ENCODE data around the gene PDGFRB. TPM values are rescaled to one million over a fixed set of nuclear protein-coding genes. Genes with fewer than 3 reads are reported as not detected.

Gene PDGFRB
- polyA plus RNA-seq, 1 donor (not counting 4 experiments of a cell fraction or from before 2014, with no cell fraction given) = 0.14 TPM

DNA sequence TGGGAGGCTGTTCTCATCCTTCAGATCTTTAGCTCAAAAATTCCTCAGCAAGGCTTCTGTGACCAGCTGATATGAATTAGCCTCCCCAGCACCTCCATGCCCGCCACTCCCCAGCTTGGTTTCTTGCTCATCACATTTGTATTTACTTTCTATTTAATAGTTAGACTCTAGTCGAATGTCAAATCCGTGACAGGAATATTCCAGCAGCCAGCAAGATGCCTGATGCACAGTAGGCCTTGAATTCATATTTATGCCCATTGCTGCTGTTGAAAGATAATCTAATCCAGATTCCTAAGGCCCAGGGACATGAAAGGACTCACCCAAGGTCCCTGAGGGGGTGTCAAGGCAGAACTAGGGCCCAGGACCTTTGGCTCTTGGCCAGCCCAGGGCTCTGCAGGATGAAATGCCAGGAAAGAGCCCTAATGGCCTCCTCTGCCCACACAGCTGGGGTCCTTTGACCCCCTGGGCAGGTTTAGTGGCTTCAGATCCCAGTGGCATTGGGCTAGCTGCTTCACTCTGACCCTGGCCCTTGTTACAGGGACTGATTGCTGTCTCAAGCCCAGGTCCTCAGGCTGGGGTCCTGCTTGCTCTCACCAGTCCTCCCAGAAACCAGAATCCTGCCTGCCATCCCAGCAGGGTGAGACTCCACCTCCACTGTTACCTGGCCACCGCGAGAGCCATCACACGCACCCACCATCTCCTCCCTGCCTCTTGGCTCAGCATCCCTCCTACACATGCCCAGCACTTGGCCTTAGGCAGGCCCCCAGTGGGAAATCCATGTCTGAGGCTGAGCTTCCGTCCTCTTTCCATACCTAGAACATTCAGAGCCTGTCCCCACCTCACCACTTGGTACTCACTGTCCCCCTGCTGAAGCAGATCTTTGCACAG, 76.6 kb downstream of the PDGFRB start:
- no peak overlapping the region for H3K4me3 ChIP-seq (ENCODE audit: control insufficient read depth in 2 of 3, extremely low read depth in 1 of 3, insufficient read depth in 2 of 3, low read depth in 1 of 3, low read length in 3 of 3)
- H3K9me1 ChIP-seq (ENCODE audit: control insufficient read depth, extremely low read depth, insufficient read depth, low read length) = no peaks in the 10 kb centered on the region
- no peak overlapping the region for H2AFZ ChIP-seq (ENCODE audit: control insufficient read depth, low read length)
- DNase-seq (ENCODE audit: low read depth, low spot score) (no peak), FAIRE-seq (no peak)
- H3K27ac ChIP-seq (ENCODE audit: control insufficient read depth, insufficient read depth, low read length) = no peak overlapping the region
- peaks cover 34% of the 10 kb centered on the region for H3K27me3 ChIP-seq (ENCODE audit: control insufficient read depth, extremely low read depth, insufficient read depth, low read length)
- no peaks in the 10 kb centered on the region for H3K79me2 ChIP-seq (ENCODE audit: control insufficient read depth, insufficient read depth, low read length)
- TF ChIP-seq, protein P1, sequence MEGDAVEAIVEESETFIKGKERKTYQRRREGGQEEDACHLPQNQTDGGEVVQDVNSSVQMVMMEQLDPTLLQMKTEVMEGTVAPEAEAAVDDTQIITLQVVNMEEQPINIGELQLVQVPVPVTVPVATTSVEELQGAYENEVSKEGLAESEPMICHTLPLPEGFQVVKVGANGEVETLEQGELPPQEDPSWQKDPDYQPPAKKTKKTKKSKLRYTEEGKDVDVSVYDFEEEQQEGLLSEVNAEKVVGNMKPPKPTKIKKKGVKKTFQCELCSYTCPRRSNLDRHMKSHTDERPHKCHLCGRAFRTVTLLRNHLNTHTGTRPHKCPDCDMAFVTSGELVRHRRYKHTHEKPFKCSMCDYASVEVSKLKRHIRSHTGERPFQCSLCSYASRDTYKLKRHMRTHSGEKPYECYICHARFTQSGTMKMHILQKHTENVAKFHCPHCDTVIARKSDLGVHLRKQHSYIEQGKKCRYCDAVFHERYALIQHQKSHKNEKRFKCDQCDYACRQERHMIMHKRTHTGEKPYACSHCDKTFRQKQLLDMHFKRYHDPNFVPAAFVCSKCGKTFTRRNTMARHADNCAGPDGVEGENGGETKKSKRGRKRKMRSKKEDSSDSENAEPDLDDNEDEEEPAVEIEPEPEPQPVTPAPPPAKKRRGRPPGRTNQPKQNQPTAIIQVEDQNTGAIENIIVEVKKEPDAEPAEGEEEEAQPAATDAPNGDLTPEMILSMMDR (optimal IDR thresholded peaks at IDR 0.05 in 1 of 3, IDR thresholded peaks at IDR 0.05 in 1 of 3, conservative IDR thresholded peaks at IDR 0.05 in 1 of 3; ENCODE audit: extremely low read depth in 1 of 3, insufficient read depth in 2 of 3, low read length in 3 of 3) = no peak
- no peak for TF ChIP-seq EZH2 (IDR thresholded peaks at IDR 0.05; ENCODE audit: low read length)
- no peaks in the 10 kb centered on the region for H4K20me1 ChIP-seq (ENCODE audit: control insufficient read depth, extremely low read depth, insufficient read depth, low read length)
- dilution Hi-C loops (cut with MboI; ENCODE audit: extremely low pct_ligation_motif_present, low sequenced_read_pairs) = no loop called here
- no peaks in the 10 kb centered on the region for H3K9me3 ChIP-seq (ENCODE audit: control insufficient read depth, low read depth, low read length)
- no peak overlapping the region for H3K9ac ChIP-seq (ENCODE audit: control insufficient read depth, extremely low read depth, insufficient read depth, low read length)
- no peaks in the 10 kb centered on the region for H3K4me1 ChIP-seq (ENCODE audit: control insufficient read depth, extremely low read depth, insufficient read depth, low read length)
- H3K36me3 ChIP-seq (ENCODE audit: control insufficient read depth in 2 of 2, extremely low read depth in 1 of 2, insufficient read depth in 2 of 2, low read length in 2 of 2) = no peaks in the 10 kb centered on the region
- no peak overlapping the region for H3K4me2 ChIP-seq (ENCODE audit: control insufficient read depth, extremely low read depth, insufficient read depth, low read depth, low read length)

- no peak for DNase-seq (ENCODE audit: low read depth, low spot score)
- Histone ChIP-seq H3K27me3 (ENCODE audit: control insufficient read depth, extremely low read depth, insufficient read depth, low read length) (peaks cover 34% of the 10 kb centered on the region), H3K4me1 (ENCODE audit: control insufficient read depth, extremely low read depth, insufficient read depth, low read length) (no peaks in the 10 kb centered on the region), H3K4me3 (ENCODE audit: control insufficient read depth in 2 of 3, extremely low read depth in 1 of 3, insufficient read depth in 2 of 3, low read depth in 1 of 3, low read length in 3 of 3) (no peak overlapping the region), H4K20me1 (ENCODE audit: control insufficient read depth, extremely low read depth, insufficient read depth, low read length) (no peaks in the 10 kb centered on the region), H3K27ac (ENCODE audit: control insufficient read depth, insufficient read depth, low read length) (no peak overlapping the region), H2AFZ (ENCODE audit: control insufficient read depth, low read length) (no peak overlapping the region), H3K9me1 (ENCODE audit: control insufficient read depth, extremely low read depth, insufficient read depth, low read length) (no peaks in the 10 kb centered on the region), H3K79me2 (ENCODE audit: control insufficient read depth, insufficient read depth, low read length) (no peaks in the 10 kb centered on the region), H3K9ac (ENCODE audit: control insufficient read depth, extremely low read depth, insufficient read depth, low read length) (no peak overlapping the region), H3K4me2 (ENCODE audit: control insufficient read depth, extremely low read depth, insufficient read depth, low read depth, low read length) (no peak overlapping the region), H3K36me3 (ENCODE audit: control insufficient read depth in 2 of 2, extremely low read depth in 1 of 2, insufficient read depth in 2 of 2, low read length in 2 of 2) (no peaks in the 10 kb centered on the region), H3K9me3 (ENCODE audit: control insufficient read depth, low read depth, low read length) (no peaks in the 10 kb centered on the region)
- FAIRE-seq = no peak
- TF ChIP-seq EZH2 (IDR thresholded peaks at IDR 0.05; ENCODE audit: low read length) = no peak
- dilution Hi-C loops (cut with MboI; ENCODE audit: extremely low pct_ligation_motif_present, low sequenced_read_pairs) = no loop called here
Measured at GRCh38 chr5:150077996-150078801, 77.4 kb downstream of the PDGFRB start.
